HG02885 (cell line): ENCODE data around the gene ZDHHC3.
"Not testable (repeated sequence)": the region's sequence is repeated elsewhere in the genome, so short reads cannot be mapped to it uniquely, and the experiment has no call there.

Experiments used
- ATAC-seq: cut with Tn5 transposase; IDR thresholded peaks from one replicate; pipeline ENCODE4 v1.9.1; 2021; ENCODE audit warnings: mild to moderate bottlenecking; ENCODE audit not compliant: unreplicated experiment, poor library complexity

ZDHHC3 gene

DNA sequence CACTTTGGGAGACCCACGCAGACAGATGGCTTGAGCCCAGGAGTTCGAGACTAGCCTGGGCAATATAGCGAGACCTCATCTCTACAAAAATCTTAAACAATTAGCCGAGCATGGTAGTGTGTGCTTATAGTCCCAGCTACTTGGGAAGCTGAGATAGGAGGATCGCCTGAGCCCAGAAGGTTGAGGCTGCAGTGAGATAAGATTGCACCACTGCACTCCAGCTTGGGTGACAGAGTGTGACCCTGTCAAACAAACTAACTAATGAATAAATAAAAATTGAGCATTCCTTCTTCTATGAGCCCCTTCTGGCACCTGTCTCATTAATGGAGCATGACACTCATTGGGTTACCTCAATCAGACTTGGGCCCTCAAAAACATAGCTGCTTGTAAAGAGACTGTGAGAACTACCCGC lies 7.5 kb downstream of the ZDHHC3 start:
- ATAC-seq, result no peak

DNA sequence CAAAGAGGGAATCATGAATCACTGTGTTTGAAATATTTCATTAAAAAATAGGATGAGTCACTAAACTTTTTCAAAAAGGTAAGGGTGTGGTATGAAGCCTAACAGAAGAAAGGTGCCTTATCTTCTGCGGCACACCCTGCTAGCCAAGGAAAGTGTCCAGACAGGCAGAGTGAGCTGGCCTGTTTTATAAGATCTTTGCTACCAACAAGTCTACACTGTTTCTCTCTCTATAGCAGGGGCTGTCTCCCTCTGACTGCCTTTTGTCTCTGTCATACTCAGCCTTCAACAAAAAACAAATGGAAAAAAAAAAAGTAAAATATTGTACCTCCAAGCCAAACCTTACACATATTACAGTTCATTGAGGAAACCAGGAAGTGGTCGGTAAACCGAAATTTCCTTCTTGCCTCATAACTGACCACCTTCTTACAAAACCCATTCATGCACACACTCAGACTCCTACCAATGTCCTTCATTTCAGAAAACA lies 9.1 kb downstream of the ZDHHC3 start:
- ATAC-seq, result no peak

- ATAC-seq, result no peak
Measured at GRCh38 chr3:44965165-44965564, 10.8 kb downstream of the ZDHHC3 start.

- ATAC-seq, result no peak
Measured at GRCh38 chr3:44963571-44964325, 12.2 kb downstream of the ZDHHC3 start.

GRCh38 chr3:44962621-44963393 lies 13.2 kb downstream of the ZDHHC3 start:
- no peak for ATAC-seq

DNA sequence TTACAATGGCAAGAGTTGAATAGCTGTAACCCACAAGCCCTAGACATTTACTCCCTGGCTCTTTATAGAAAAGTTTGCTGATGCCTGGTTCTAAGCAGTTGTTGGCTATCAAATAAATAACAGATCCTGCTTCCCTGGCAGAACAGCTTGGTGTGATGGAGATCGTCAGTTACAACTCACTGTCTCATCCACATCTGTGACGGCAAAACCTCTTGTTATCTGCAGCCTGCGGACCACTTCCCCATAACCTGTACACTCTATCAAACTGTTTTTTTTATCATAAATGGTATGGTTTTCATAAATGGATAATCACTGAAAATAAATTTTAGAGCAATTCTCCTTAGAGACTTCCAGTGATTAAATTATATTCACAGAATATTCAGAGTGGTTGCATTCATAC lies 14.1 kb downstream of the ZDHHC3 start:
- no peak for ATAC-seq

DNA sequence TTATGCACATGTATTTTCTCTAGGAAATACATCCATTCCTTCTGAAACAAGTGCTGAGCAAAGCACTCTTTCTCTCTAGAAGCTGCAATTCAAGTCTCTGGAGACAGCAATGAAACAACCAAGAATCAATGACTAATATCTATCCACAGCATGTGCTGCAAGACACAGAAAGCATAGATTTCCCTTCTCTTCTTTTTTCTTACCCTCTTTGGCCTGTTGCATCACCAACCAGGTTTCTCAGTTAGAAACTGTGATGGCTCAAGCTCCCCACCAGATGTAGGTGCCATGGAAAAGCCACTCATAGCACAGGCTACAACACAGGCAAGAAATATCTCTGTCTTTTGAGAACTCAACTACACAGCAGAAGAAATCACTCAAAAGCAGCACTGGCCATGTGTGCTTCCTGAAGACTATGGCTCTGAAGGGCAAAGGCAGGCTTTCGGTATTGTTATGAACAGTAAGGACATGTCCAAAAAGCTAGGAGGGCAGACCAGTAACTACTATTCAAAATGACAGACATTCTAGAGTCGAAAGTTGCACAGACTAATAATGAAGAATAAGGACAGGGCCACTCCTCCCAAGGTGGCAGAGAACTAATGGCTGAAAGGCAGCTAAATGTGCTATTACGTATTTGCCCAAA lies 15.5 kb downstream of the ZDHHC3 start:
- peak; percentile 43 for ATAC-seq

GRCh38 chr3:44958386-44958785 lies 17.6 kb downstream of the ZDHHC3 start:
- no peak for ATAC-seq

DNA sequence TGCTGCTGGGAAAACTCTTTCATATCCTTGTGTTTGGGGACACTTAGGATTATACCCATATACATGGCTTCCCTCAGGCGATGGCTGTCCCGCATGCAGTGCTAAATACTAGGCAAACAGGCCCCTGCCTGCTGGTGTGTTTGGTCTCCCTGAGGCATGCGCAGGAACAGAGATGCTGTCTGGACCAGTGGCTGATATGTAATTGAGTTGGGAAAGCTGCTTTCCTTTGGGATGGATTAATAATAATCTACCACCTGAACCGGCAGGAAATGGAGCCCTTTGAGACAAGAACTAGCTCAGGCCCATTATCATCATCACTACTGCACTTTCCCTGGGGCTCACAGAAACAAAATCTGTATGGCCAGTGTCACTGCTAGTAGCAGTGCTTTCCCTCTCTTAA lies 18.0 kb downstream of the ZDHHC3 start:
- ATAC-seq, result no peak

- no peak for ATAC-seq
Measured at GRCh38 chr3:44955917-44956316, 20.1 kb downstream of the ZDHHC3 start.

DNA sequence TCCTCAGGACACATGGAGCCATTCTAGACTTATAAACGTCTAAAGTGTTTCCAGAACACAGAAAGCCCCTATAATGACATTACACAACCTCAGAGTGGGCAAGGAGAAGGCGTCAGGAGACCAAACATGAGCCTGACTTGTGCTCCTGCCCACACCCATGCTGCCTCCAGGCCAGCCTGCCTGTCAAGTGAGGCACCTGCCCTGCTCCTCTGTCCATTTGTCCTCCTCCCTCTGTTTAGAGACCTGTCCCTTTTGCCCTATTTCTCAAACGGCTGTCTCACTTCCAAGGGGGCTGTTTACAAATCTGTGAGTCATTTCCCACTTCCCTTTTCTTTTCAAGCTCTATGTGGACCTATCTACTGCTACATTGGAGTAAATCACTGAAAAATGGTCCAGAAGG lies 21.0 kb downstream of the ZDHHC3 start:
- peak; percentile 66 for ATAC-seq

- ATAC-seq, result no peak
Measured at GRCh38 chr3:44954304-44954703, 21.7 kb downstream of the ZDHHC3 start.

DNA sequence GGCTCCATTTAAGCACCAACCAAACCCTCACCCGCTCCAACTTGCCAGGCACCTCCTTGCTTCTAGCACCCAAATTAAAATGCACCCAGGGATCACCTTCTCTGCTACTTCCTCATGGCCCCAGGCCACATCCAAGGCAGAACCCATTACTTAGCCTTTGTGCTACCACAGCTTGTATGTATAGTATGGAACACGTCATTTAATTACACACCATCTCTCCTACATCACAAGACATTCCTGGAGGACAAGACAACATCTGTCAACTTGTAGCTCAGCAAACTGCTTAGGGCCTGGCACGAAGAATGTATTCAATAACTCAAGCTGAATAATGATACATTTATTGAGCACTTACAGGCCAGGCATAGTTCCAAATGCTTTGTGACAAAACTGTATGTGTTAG lies 23.3 kb downstream of the ZDHHC3 start:
- ATAC-seq, result no peak

- no peak for ATAC-seq
Measured at GRCh38 chr3:44950275-44950734, 25.7 kb downstream of the ZDHHC3 start.

DNA sequence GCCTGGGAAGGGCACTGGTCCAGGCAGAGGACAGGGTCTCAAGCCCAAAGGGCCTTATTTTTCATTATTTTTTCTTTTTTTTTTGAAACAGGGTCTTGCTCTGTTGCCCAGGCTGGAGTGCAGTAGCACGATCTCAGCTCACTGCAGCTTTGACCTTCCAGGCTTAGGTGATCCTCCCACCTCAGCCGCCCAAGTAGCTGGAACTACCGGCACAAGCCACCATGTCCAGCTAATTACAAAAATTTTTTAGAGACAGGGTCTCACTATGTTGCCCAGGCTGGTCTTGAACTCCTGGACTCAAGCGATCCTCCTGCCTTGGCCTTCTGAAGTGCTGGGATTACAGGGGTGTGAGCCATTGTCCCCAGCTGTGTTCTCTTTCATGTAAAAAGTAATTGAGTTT lies 26.2 kb downstream of the ZDHHC3 start:
- ATAC-seq, result not testable (repeated sequence)

DNA sequence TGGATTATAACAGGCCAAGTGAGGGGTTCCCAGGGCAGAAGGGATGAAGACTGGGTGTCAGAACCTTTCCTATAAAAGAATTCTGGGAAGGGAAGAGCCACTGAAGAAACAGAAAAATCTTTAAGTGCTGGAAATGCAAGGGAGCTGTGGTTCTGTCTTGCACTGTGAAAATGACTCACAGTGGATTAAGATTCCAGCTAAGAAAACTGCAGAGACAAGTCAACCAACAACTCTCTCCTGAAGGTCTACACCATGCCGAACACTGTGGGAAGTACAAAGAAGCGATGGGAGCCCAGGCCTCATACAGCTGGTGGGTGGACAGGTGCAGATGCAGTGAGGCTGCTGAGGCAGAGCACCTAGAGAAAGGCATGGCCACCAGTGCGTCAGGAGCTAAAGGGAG lies 27.7 kb downstream of the ZDHHC3 start:
- no peak for ATAC-seq

- no peak for ATAC-seq
Measured at GRCh38 chr3:44942202-44942921, 33.6 kb downstream of the ZDHHC3 start.

GRCh38 chr3:44939581-44940036 lies 36.4 kb downstream of the ZDHHC3 start:
- no peak for ATAC-seq

- ATAC-seq, result no peak
Measured at GRCh38 chr3:44932986-44933944, 42.7 kb downstream of the ZDHHC3 start.
